H1 (cell line): ENCODE measurements around the gene NR4A3. TPM values are rescaled to one million over a fixed set of nuclear protein-coding genes. Genes with fewer than 3 reads are reported as not detected.

Experiments
- CTCF ChIA-PET: fragments of 300-600 bp; sonication (Branson Sonifier 250); formaldehyde crosslinking; loops from one replicate; lab custom pipeline; 2021; ENCODE audit not compliant: partially characterized antibody; lab: Charles Lee
- POLR2A ChIA-PET: fragments of 300-600 bp; sonication (Branson Sonifier 250); formaldehyde crosslinking; loops from one replicate; lab custom pipeline; 2021; ENCODE audit warnings: inconsistent platforms; ENCODE audit not compliant: partially characterized antibody; lab: Charles Lee
- DNase-seq, 2 experiments: peaks; one replicate each; pipeline versions ENCODE4 v3.0.0 to v3.0.0-alpha.2; 2010 to 2022; ENCODE audit warnings: low spot score in 2 of 2, low read depth in 1 of 2, mixed read lengths in 1 of 2
- FAIRE-seq: peaks from 2 replicates; lab custom pipeline; 2011; peaks lifted over from hg19 to GRCh38; lab: Jason Lieb, UNC
- H2AFZ ChIP-seq: 2 replicates; pipeline ENCODE4 v1.8.1; 2012; ENCODE audit warnings: low read length, inconsistent platforms
- H2AK5ac ChIP-seq: 2 replicates; pipeline ENCODE4 v1.6.1; 2013; ENCODE audit warnings: low read depth, low read length
- H2BK120ac ChIP-seq: replicated peaks from 2 replicates; pipeline ENCODE3; 2013; ENCODE audit warnings: low read depth, low read length, inconsistent platforms
- H2BK12ac ChIP-seq: 2 replicates; pipeline ENCODE4 v1.6.1; 2013; ENCODE audit warnings: low read depth, low read length
- H2BK15ac ChIP-seq: 2 replicates; pipeline ENCODE4 v1.6.1; 2013; ENCODE audit warnings: low read length
- H2BK20ac ChIP-seq: 2 replicates; pipeline ENCODE4 v1.6.1; 2013; ENCODE audit warnings: low read length
- H2BK5ac ChIP-seq: 2 replicates; pipeline ENCODE4 v1.6.1; 2013; ENCODE audit warnings: low read depth, low read length
- H3K14ac ChIP-seq: 2 replicates; pipeline ENCODE4 v1.6.1; 2013; ENCODE audit warnings: inconsistent platforms; ENCODE audit not compliant: insufficient read length
- H3K18ac ChIP-seq: 2 replicates; pipeline ENCODE4 v1.6.1; 2013; ENCODE audit warnings: low read length; ENCODE audit errors: extremely low read depth
- H3K23ac ChIP-seq: 2 replicates; pipeline ENCODE4 v1.6.1; 2013; ENCODE audit warnings: inconsistent platforms; ENCODE audit not compliant: insufficient read length
- H3K23me2 ChIP-seq: 2 replicates; pipeline ENCODE4 v1.6.1; 2013; ENCODE audit warnings: low read depth, low read length
- H3K27ac ChIP-seq: 2 replicates; pipeline ENCODE4 v1.6.1; 2011; ENCODE audit warnings: low read depth, low read length, inconsistent platforms
- H3K27me3 ChIP-seq, 4 experiments: replicated peaks in 1 of 4; 1 replicate in 1 of 4; 2 replicates in 3 of 4; pipeline versions ENCODE4 v1.6.1 to v1.8.1; 2011 to 2013; ENCODE audit warnings: low read length in 3 of 4, mild to moderate bottlenecking in 3 of 4, inconsistent platforms in 2 of 4, mixed read lengths in 2 of 4, moderate library complexity in 1 of 4; ENCODE audit not compliant: control insufficient read depth in 3 of 4, insufficient read depth in 3 of 4; ENCODE audit errors: extremely low read depth in 1 of 4
- H3K36me3 ChIP-seq, 4 experiments: 2 replicates each; pipeline versions ENCODE4 v1.6.1 to v1.8.1; 2011 to 2013; ENCODE audit warnings: mild to moderate bottlenecking in 4 of 4, low read length in 3 of 4, moderate library complexity in 2 of 4, control low read depth in 1 of 4, inconsistent platforms in 1 of 4; ENCODE audit not compliant: insufficient read depth in 4 of 4, control insufficient read depth in 2 of 4
- H3K4ac ChIP-seq: replicated peaks from 2 replicates; pipeline ENCODE3; 2013; ENCODE audit warnings: low read length, low read depth, mixed read lengths, inconsistent platforms; ENCODE audit not compliant: insufficient read length
- H3K4me1 ChIP-seq, 4 experiments: replicated peaks in 1 of 4; 1 replicate in 1 of 4; 2 replicates in 3 of 4; pipeline versions ENCODE4 v1.6.1 to v1.8.1; 2011 to 2013; ENCODE audit warnings: low read length in 3 of 4, inconsistent platforms in 2 of 4, mixed read lengths in 1 of 4; ENCODE audit not compliant: insufficient read depth in 4 of 4, control insufficient read depth in 3 of 4
- H3K4me2 ChIP-seq, 2 experiments: 2 replicates each; pipeline versions ENCODE4 v1.6.1 to v1.8.1; 2011 to 2013; ENCODE audit warnings: low read depth in 2 of 2, low read length in 2 of 2, control low read depth in 1 of 2, inconsistent platforms in 1 of 2, mild to moderate bottlenecking in 1 of 2; ENCODE audit not compliant: insufficient read depth in 1 of 2
- H3K4me3 ChIP-seq, 4 experiments: fragments of 200-600, 300-600 bp in 1 of 4; sonication (generic), shearing (Covaris generic), sonication (Bioruptor Twin) in 1 of 4; 2 replicates each; pipeline versions ENCODE4 v1.5.1 to v1.8.1; 2011 to 2016; ENCODE audit warnings: low read length in 4 of 4, low read depth in 3 of 4, control low read depth in 2 of 4, inconsistent platforms in 2 of 4, mild to moderate bottlenecking in 2 of 4, mixed read lengths in 1 of 4, moderate library complexity in 1 of 4; ENCODE audit not compliant: insufficient read depth in 2 of 4; ENCODE audit errors: extremely low read depth in 1 of 4
- H3K56ac ChIP-seq: replicated peaks from 2 replicates; pipeline ENCODE3; 2013; ENCODE audit warnings: low read depth, mild to moderate bottlenecking, mixed read lengths, low read length, inconsistent platforms; ENCODE audit not compliant: insufficient read length
- H3K79me1 ChIP-seq: 2 replicates; pipeline ENCODE4 v1.6.1; 2013; ENCODE audit warnings: low read depth, low read length, control low read depth
- H3K79me2 ChIP-seq, 2 experiments: 2 replicates each; pipeline versions ENCODE4 v1.6.1 to v1.8.1; 2012 to 2013; ENCODE audit warnings: low read length in 2 of 2, mild to moderate bottlenecking in 2 of 2, inconsistent platforms in 1 of 2; ENCODE audit not compliant: insufficient read depth in 2 of 2, control insufficient read depth in 1 of 2
- H3K9ac ChIP-seq, 4 experiments: replicated peaks in 1 of 4; 1 replicate in 1 of 4; 2 replicates in 3 of 4; pipeline versions ENCODE4 v1.6.1 to v1.8.1; 2011 to 2013; ENCODE audit warnings: low read depth in 3 of 4, low read length in 3 of 4, control low read depth in 2 of 4, mild to moderate bottlenecking in 2 of 4, moderate library complexity in 2 of 4, inconsistent platforms in 1 of 4; ENCODE audit errors: extremely low read depth in 1 of 4
- H3K9me3 ChIP-seq, 2 experiments: 2 replicates each; pipeline versions ENCODE4 v1.6.1 to v1.8.1; 2012 to 2013; ENCODE audit warnings: mild to moderate bottlenecking in 2 of 2, moderate library complexity in 2 of 2, control low read depth in 1 of 2, inconsistent platforms in 1 of 2, low read depth in 1 of 2, low read length in 1 of 2, mixed read lengths in 1 of 2; ENCODE audit not compliant: insufficient read depth in 2 of 2
- H4K20me1 ChIP-seq, 2 experiments: replicated peaks in 1 of 2; 2 replicates each; pipeline versions ENCODE3 to v1.8.1; 2011 to 2013; ENCODE audit warnings: inconsistent platforms in 2 of 2, low read length in 2 of 2, mild to moderate bottlenecking in 1 of 2; ENCODE audit not compliant: insufficient read depth in 2 of 2, control insufficient read depth in 1 of 2
- H4K5ac ChIP-seq: 2 replicates; pipeline ENCODE4 v1.6.1; 2013; ENCODE audit warnings: low read length, low read depth, mixed read lengths, inconsistent platforms; ENCODE audit not compliant: insufficient read length
- H4K8ac ChIP-seq: 2 replicates; pipeline ENCODE4 v1.8.0; 2013; ENCODE audit warnings: mild to moderate bottlenecking, moderate library complexity, low read length, inconsistent platforms; ENCODE audit not compliant: insufficient read depth; ENCODE audit errors: extremely low read depth
- H4K91ac ChIP-seq: replicated peaks from 2 replicates; pipeline ENCODE3; 2013; ENCODE audit warnings: low read length, mixed read lengths, inconsistent platforms; ENCODE audit not compliant: insufficient read length
- BRCA1 ChIP-seq: IDR thresholded peaks from 2 replicates; pipeline ENCODE4 v1.6.1; 2012; ENCODE audit warnings: low read depth, low read length, improper control_type of control experiment
- CHD2 ChIP-seq: IDR thresholded peaks from 2 replicates; pipeline ENCODE4 v1.6.1; 2012; ENCODE audit warnings: low read length, improper control_type of control experiment
- EZH2 ChIP-seq: fragments of 200-600 bp; sonication (generic); IDR thresholded peaks from 2 replicates; pipeline ENCODE4 v1.7.1; 2012; ENCODE audit warnings: low read depth, mild to moderate bottlenecking, moderate library complexity, low read length, inconsistent platforms; ENCODE audit not compliant: severe bottlenecking
- GTF2F1 ChIP-seq: IDR thresholded peaks from 2 replicates; pipeline ENCODE4 v1.6.1; 2012; ENCODE audit warnings: low read depth, low read length, improper control_type of control experiment, borderline replicate concordance
- HDAC2 ChIP-seq, 2 experiments: fragments of 300-600 bp in 1 of 2; sonication (generic) in 1 of 2; IDR thresholded peaks; 2 replicates each; pipeline ENCODE4 v1.6.1; 2011 to 2012; ENCODE audit warnings: low read depth in 2 of 2, low read length in 2 of 2, mild to moderate bottlenecking in 2 of 2, moderate library complexity in 2 of 2, borderline replicate concordance in 1 of 2, inconsistent platforms in 1 of 2
- JUN ChIP-seq: IDR thresholded peaks from 2 replicates; pipeline ENCODE4 v1.6.1; 2011; ENCODE audit warnings: low read depth, mild to moderate bottlenecking, improper control_type of control experiment, low read length
- KDM4A ChIP-seq: IDR thresholded peaks from one replicate; pipeline ENCODE4 v1.7.1; 2012; ENCODE audit warnings: low read depth, mild to moderate bottlenecking, moderate library complexity, low read length, inconsistent platforms; ENCODE audit not compliant: severe bottlenecking
- RXRA ChIP-seq: IDR thresholded peaks from 2 replicates; pipeline ENCODE4 v1.6.1; 2011; ENCODE audit warnings: low read depth, mild to moderate bottlenecking, low read length, moderate library complexity; ENCODE audit not compliant: insufficient read depth
- SIX5 ChIP-seq: IDR thresholded peaks from 2 replicates; pipeline ENCODE4 v1.6.1; 2011; ENCODE audit warnings: mild to moderate bottlenecking, low read depth, low read length
- SP2 ChIP-seq: IDR thresholded peaks from 2 replicates; pipeline ENCODE4 v1.6.1; 2012; ENCODE audit warnings: mild to moderate bottlenecking, low read length, inconsistent platforms
- TBP ChIP-seq: IDR thresholded peaks from 2 replicates; pipeline ENCODE4 v1.6.1; 2011; ENCODE audit warnings: low read depth, low read length, improper control_type of control experiment
- YY1 ChIP-seq: IDR thresholded peaks from 2 replicates; pipeline ENCODE4 v1.6.1; 2011; ENCODE audit warnings: low read depth, mild to moderate bottlenecking, low read length
- WGBS, 2 experiments: shearing (Covaris generic) in 1 of 2; methylation state at CpG; one replicate each; pipeline versions ENCODE4 v1.1.6 to v1.1.7; 2013 to 2015; ENCODE audit warnings: low lambda C conversion rate in 2 of 2, mixed read lengths in 2 of 2, inconsistent platforms in 1 of 2, low coverage in 1 of 2, missing lambda C conversion rate in 1 of 2; ENCODE audit not compliant: insufficient replicate concordance in 2 of 2, insufficient coverage in 1 of 2, insufficient read length in 1 of 2; ENCODE audit errors: extremely low coverage in 1 of 2, missing lambda C conversion rate in 1 of 2; 5-methylcytosine and 5-hydroxymethylcytosine counted together
- polyA plus RNA-seq, 7 experiments: library from polyadenylated mRNA; depleted of rRNA in 3 of 7; stranded (reverse) in 5 of 7; unstranded in 2 of 7; fragments of >200 nt in 5 of 7; fragments of 200-250 nt in 2 of 7; gene quantifications; 1 replicate in 5 of 7; 2 replicates in 1 of 7; 4 replicates in 1 of 7; pipeline versions ENCODE4 v1.2.1 to v1.2.3, GENCODE V29; 2011 to 2013; ENCODE audit warnings: missing spikeins in 2 of 7, mixed read lengths in 2 of 7
- total RNA-seq: library from RNA; stranded (reverse); fragmentation: NEBNext Ultra II Directional; extraction: Animal tissue kit (Norgen Biotek cat#: 25700); gene quantifications from 2 replicates; pipeline ENCODE4 v1.2.1, GENCODE V29; 2021
- TF ChIP-seq, protein P1 (sequence below): IDR thresholded peaks from 2 replicates; pipeline ENCODE4 v1.6.1; 2012; ENCODE audit warnings: inconsistent platforms

Gene NR4A3
- total and polyA plus RNA-seq, 2 of the 8 experiments (the other 6 are each of a cell fraction or from before 2014, with no cell fraction given), result 0.05 to 0.30 TPM

DNA sequence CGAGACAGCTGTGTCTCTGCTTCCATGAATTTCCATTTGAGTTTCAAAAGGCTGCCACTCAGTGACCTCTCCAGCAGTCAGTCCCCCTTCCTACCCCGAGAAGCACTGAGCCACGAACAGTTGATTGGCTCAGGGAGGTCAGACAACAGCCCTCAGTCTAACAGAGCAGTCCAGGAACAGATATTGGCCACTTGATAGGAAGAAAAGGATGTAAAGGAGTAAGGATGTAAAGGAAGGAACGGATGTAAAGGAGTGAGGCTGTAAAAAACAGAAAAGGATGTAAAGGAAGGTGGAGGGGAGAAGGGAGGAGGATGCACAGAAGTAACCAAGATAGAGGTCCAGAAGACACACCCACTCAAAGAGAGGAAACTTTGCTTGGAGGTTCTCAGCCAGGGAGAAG, 3.2 kb upstream of the NR4A3 start:
- Histone ChIP-seq H4K8ac (no peak overlapping the region), H2BK12ac (no peak overlapping the region), H3K4me3 (peak overlapping the region; percentile 77 to 90 (median 84); a peak in 7 of 8 replicates), H2BK15ac (0 out of 2 replicates have a peak overlapping the region, but pooled peaks have one; percentile 5), H2BK20ac (0 out of 2 replicates have a peak overlapping the region, but pooled peaks have one; percentile 27), H3K9me3 (no peaks in the 10 kb centered on the region), H3K14ac (no peak overlapping the region), H3K27ac (no peak overlapping the region), H3K9ac (peak overlapping the region in 1 of 4 experiments; percentile 25; a peak in 1 of 7 replicates), H3K56ac (no peak overlapping the region), H3K4ac (no peak overlapping the region), H3K18ac (no peak overlapping the region), H4K5ac (no peak overlapping the region), H3K23ac (no peak overlapping the region), H3K27me3 (peaks cover 12 to 34% (median 30%) of the 10 kb centered on the region in 4 experiments), H3K79me1 (0 out of 2 replicates have a peak, but pooled peaks cover 3% of the 10 kb centered on the region), H3K4me2 (peak overlapping the region; percentile 77 to 100), H2BK120ac (no peak overlapping the region), H2AFZ (no peak overlapping the region), H2AK5ac (no peak overlapping the region), H3K36me3 (no peaks in the 10 kb centered on the region), H4K20me1 (peaks cover 4 to 10% of the 10 kb centered on the region in 2 experiments), H3K23me2 (peaks cover 30% of the 10 kb centered on the region), H4K91ac (no peak overlapping the region), H2BK5ac (no peak overlapping the region), H3K79me2 (peaks cover 0 to 6% of the 10 kb centered on the region in 2 experiments; a peak in 1 of 4 replicates), H3K4me1 (peaks cover 3 to 20% (median 8%) of the 10 kb centered on the region in 4 experiments)
- WGBS, 2 experiments, result 67 to 100% methylated on average over 1 to 4 of the region's 4 CpGs
- no peak for DNase-seq
- FAIRE-seq, result no peak
- POLR2A ChIA-PET, result interaction anchor here (0.6 to 2.0 kb wide), 5 partner anchors 8 to 652 kb away, joined by 3 to 9 read pairs (median 4); partner anchors contain the start of gene STX17
- CTCF ChIA-PET, result no interaction called here
- TF ChIP-seq SIX5 (no peak), EZH2 (no peak), RXRA (no peak), CHD2 (no peak), JUN (no peak), GTF2F1 (no peak), YY1 (no peak), KDM4A (no peak), TBP (no peak), BRCA1 (no peak), SP2 (no peak), HDAC2 (IDR thresholded peaks at IDR 0.05; ENCODE audit: borderline replicate concordance in 1 of 2, low read depth in 2 of 2, low read length in 2 of 2) (no peak)
- TF ChIP-seq, protein P1, sequence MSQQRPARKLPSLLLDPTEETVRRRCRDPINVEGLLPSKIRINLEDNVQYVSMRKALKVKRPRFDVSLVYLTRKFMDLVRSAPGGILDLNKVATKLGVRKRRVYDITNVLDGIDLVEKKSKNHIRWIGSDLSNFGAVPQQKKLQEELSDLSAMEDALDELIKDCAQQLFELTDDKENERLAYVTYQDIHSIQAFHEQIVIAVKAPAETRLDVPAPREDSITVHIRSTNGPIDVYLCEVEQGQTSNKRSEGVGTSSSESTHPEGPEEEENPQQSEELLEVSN, result no peak
